Smooth muscle cell (in vitro differentiated cells): ENCODE data around the gene KAT7. TPM values are rescaled to one million over a fixed set of nuclear protein-coding genes. Genes with fewer than 3 reads are reported as not detected.

Source experiments
- DNase-seq: peaks from one replicate; lab custom pipeline; 2025; ENCODE audit not compliant: unreplicated experiment; lab: John Stamatoyannopoulos, UW
- H2AFZ ChIP-seq: fragments of 200-600 bp; sonication (generic); 2 replicates; pipeline ENCODE4 v1.6.0; 2016; ENCODE audit warnings: antibody characterized with exemption, low read depth, mild to moderate bottlenecking
- H3F3A ChIP-seq: fragments of 200-600 bp; sonication (generic); 2 replicates; pipeline ENCODE4 v1.6.0; 2017; ENCODE audit warnings: antibody characterized with exemption, low read depth
- H3K27ac ChIP-seq: fragments of 200-600 bp; sonication (generic); 2 replicates; pipeline ENCODE4 v1.5.1; 2016; ENCODE audit warnings: low read depth, mild to moderate bottlenecking
- H3K27me3 ChIP-seq: fragments of 200-600 bp; sonication (generic); 2 replicates; pipeline ENCODE4 v1.6.1; 2016; ENCODE audit warnings: low read depth, mild to moderate bottlenecking
- H3K36me3 ChIP-seq: fragments of 200-600 bp; sonication (generic); 2 replicates; pipeline ENCODE4 v1.5.1; 2016; ENCODE audit warnings: low read depth
- H3K4me1 ChIP-seq: fragments of 200-600 bp; sonication (generic); 2 replicates; pipeline ENCODE4 v1.5.1; 2016; ENCODE audit warnings: low read depth
- H3K4me2 ChIP-seq: fragments of 200-600 bp; sonication (generic); 2 replicates; pipeline ENCODE4 v1.6.0; 2016; ENCODE audit warnings: mild to moderate bottlenecking
- H3K4me3 ChIP-seq: fragments of 200-600 bp; sonication (generic); 2 replicates; pipeline ENCODE4 v1.5.1; 2016; ENCODE audit warnings: mild to moderate bottlenecking
- H3K79me2 ChIP-seq: fragments of 200-600 bp; sonication (generic); 2 replicates; pipeline ENCODE4 v1.6.0; 2016; ENCODE audit warnings: low read depth, mild to moderate bottlenecking
- H3K9ac ChIP-seq: fragments of 200-600 bp; sonication (generic); 2 replicates; pipeline ENCODE4 v1.6.0; 2016; ENCODE audit warnings: low read depth
- H3K9me3 ChIP-seq: fragments of 200-600 bp; sonication (generic); replicated peaks from 2 replicates; pipeline ENCODE4 v1.5.1; 2016; ENCODE audit warnings: low read depth
- H4K20me1 ChIP-seq: fragments of 200-600 bp; sonication (generic); 2 replicates; pipeline ENCODE4 v1.6.0; 2016; ENCODE audit warnings: low read depth
- CTCF ChIP-seq: fragments of 200-600 bp; sonication (generic); IDR thresholded peaks from 2 replicates; pipeline ENCODE4 v1.5.1; 2017; ENCODE audit warnings: borderline replicate concordance, mild to moderate bottlenecking, antibody characterized with exemption; ENCODE audit not compliant: insufficient read depth, poor library complexity, severe bottlenecking
- WGBS: methylation state at CpG from one replicate; pipeline ENCODE4 v1.1.7; 2016; ENCODE audit warnings: low lambda C conversion rate; 5-methylcytosine and 5-hydroxymethylcytosine counted together
- polyA plus RNA-seq: library from polyadenylated mRNA; unstranded; fragments of >200 nt; fragmentation: Nextera tagmentation; extraction: Ambion mirVana; gene quantifications from 2 replicates; pipeline ENCODE4 v1.2.1, GENCODE V29; 2016
- total RNA-seq: library from RNA; depleted of rRNA; stranded (reverse); fragments of >200 nt; gene quantifications from 2 replicates; pipeline ENCODE4 v1.2.3, GENCODE V29; 2014

KAT7 gene
- total and polyA plus RNA-seq, 2 experiments from 2014 or later: 21.7 to 32.0 TPM

DNA sequence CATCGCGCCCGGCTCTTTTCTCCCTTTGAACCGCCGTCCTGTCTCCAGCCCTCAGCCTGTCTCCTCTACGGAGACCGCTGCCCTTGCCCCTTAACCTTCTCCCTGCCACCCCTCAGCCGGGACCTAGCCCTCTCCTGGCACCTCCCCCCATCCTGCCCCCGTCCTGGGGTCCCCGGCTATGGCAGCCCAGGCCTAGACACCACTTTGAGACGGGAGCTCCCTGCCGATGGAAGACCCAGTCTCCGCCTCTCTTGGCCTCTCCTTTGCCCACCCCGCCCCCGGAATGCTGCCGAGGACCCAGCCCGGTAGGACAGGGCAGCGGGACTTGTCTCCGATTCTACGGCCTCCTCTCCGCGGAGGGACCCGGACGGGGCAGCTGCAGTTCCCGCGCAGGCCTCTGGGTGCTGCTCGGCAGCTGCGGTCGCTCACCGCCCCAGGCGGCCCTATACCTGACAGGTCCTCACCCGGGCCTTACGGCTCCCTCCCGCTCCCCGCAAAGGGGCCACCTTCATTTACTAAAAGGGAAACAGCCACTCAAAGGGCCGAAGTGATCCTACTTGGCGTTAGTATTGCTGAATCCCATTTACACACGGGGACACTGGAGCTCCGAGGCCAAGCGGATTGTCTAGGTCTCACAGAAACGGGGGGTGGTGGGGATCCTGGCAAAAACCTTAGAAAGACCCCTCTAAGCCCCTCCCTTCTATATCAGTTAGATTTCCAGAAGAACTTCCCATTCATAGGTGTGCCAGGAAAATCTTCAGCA is 92.0 kb downstream of the KAT7 start:
- H3F3A ChIP-seq: no peaks in the 10 kb centered on the region
- no peak overlapping the region for H2AFZ ChIP-seq
- WGBS: 7% methylated on average over 26 of the region's 41 CpGs
- H3K4me2 ChIP-seq: peak overlapping the region; percentile 78
- H3K4me1 ChIP-seq: peaks cover 14% of the 10 kb centered on the region
- peak; percentile 35 for DNase-seq
- no peaks in the 10 kb centered on the region for H3K9me3 ChIP-seq
- no peak overlapping the region for H3K9ac ChIP-seq
- H3K36me3 ChIP-seq: no peaks in the 10 kb centered on the region
- peaks cover 8% of the 10 kb centered on the region for H3K27me3 ChIP-seq
- no peak overlapping the region for H3K27ac ChIP-seq
- H3K79me2 ChIP-seq: no peaks in the 10 kb centered on the region
- peak; percentile 85 for TF ChIP-seq CTCF
- no peaks in the 10 kb centered on the region for H4K20me1 ChIP-seq
- H3K4me3 ChIP-seq: peak overlapping the region; percentile 19

GRCh38 chr17:49881054-49881402 is 92.5 kb downstream of the KAT7 start:
- Histone ChIP-seq H3K27me3 (peaks cover 8% of the 10 kb centered on the region), H2AFZ (no peak overlapping the region), H3F3A (no peaks in the 10 kb centered on the region), H4K20me1 (no peaks in the 10 kb centered on the region), H3K9me3 (no peaks in the 10 kb centered on the region), H3K4me1 (peaks cover 13% of the 10 kb centered on the region), H3K27ac (no peak overlapping the region), H3K4me2 (peak overlapping the region; percentile 78), H3K4me3 (no peak overlapping the region), H3K36me3 (no peaks in the 10 kb centered on the region), H3K9ac (no peak overlapping the region), H3K79me2 (no peaks in the 10 kb centered on the region)
- DNase-seq: no peak
- TF ChIP-seq CTCF: no peak
- 40% methylated on average over 4 of the region's 5 CpGs for WGBS

DNA sequence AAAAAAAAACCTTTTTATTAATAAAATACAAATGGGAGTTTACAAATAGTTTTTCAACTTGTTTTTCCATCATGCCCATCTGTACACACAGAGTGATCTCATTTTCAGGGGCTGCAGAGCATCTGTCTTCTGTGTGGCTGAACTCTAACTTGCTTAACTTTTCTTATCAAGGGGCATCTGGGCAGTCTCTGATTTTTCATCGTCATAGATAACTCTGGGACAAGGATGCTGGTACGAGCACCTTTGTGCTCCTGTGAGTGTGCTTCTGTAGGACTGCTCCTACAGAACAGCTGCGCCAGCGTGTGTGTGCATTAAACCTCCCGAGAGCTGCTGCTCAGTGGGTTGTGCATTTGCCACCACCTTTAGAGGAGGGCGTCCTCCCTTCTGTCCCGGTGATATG is 94.0 kb downstream of the KAT7 start:
- no peak overlapping the region for H3K27ac ChIP-seq
- no peaks in the 10 kb centered on the region for H4K20me1 ChIP-seq
- H3K4me3 ChIP-seq: no peak overlapping the region
- no peak overlapping the region for H3K4me2 ChIP-seq
- no peak overlapping the region for H3K9ac ChIP-seq
- H3K79me2 ChIP-seq: no peaks in the 10 kb centered on the region
- no peak for TF ChIP-seq CTCF
- no peaks in the 10 kb centered on the region for H3K36me3 ChIP-seq
- H3K4me1 ChIP-seq: peaks cover 17% of the 10 kb centered on the region
- WGBS: 90% methylated on average over 7 of the region's 7 CpGs
- peaks cover 8% of the 10 kb centered on the region for H3K27me3 ChIP-seq
- DNase-seq: no peak
- H3F3A ChIP-seq: no peaks in the 10 kb centered on the region
- no peak overlapping the region for H2AFZ ChIP-seq
- H3K9me3 ChIP-seq: no peaks in the 10 kb centered on the region

Other genes starting within 250 kb of the KAT7 start
- gene NXPH3, start 212.8 kb upstream of the KAT7 start, total RNA-seq: 1.8 and 3.6 TPM in 2 replicates
- 1.3 and 1.5 TPM in 2 replicates for gene NXPH3, start 212.8 kb upstream of the KAT7 start, polyA plus RNA-seq
- gene SPOP, start 110.6 kb upstream of the KAT7 start, total RNA-seq: 36.5 and 55.0 TPM in 2 replicates
- 54.9 and 69.8 TPM in 2 replicates for gene SPOP, start 110.6 kb upstream of the KAT7 start, polyA plus RNA-seq
- 116 and 126 TPM in 2 replicates for gene SLC35B1, start 80.7 kb upstream of the KAT7 start, total RNA-seq
- gene SLC35B1, start 80.7 kb upstream of the KAT7 start, polyA plus RNA-seq: 98.9 and 111 TPM in 2 replicates
- gene FAM117A, start 24.6 kb upstream of the KAT7 start, total RNA-seq: 4.9 and 7.1 TPM in 2 replicates
- gene FAM117A, start 24.6 kb upstream of the KAT7 start, polyA plus RNA-seq: 6.3 and 8.3 TPM in 2 replicates
- gene TAC4, start 59.4 kb downstream of the KAT7 start, total RNA-seq: not detected in 2 replicates
- not detected in 2 replicates for gene TAC4, start 59.4 kb downstream of the KAT7 start, polyA plus RNA-seq
- not detected in 2 replicates for gene DLX4, start 180.5 kb downstream of the KAT7 start, total RNA-seq
- 0.19 and 0.51 TPM in 2 replicates for gene DLX4, start 180.5 kb downstream of the KAT7 start, polyA plus RNA-seq
- gene DLX3, start 206.5 kb downstream of the KAT7 start, total RNA-seq: 9.7 TPM in 1 of 2 replicates, not detected in the other
- gene DLX3, start 206.5 kb downstream of the KAT7 start, polyA plus RNA-seq: 1.4 and 3.8 TPM in 2 replicates